Inflammatory macrophage treated with lipopolysaccharide for 4 hours (primary cell): Measurements from ENCODE around the gene INO80C.
"Not testable (repeated sequence)": the region's sequence is repeated elsewhere in the genome, so short reads cannot be mapped to it uniquely, and the experiment has no call there.

Experiments
- DNase-seq: peaks from one replicate; pipeline ENCODE4 v3.0.0-alpha.2; 2020

The INO80C gene

DNA sequence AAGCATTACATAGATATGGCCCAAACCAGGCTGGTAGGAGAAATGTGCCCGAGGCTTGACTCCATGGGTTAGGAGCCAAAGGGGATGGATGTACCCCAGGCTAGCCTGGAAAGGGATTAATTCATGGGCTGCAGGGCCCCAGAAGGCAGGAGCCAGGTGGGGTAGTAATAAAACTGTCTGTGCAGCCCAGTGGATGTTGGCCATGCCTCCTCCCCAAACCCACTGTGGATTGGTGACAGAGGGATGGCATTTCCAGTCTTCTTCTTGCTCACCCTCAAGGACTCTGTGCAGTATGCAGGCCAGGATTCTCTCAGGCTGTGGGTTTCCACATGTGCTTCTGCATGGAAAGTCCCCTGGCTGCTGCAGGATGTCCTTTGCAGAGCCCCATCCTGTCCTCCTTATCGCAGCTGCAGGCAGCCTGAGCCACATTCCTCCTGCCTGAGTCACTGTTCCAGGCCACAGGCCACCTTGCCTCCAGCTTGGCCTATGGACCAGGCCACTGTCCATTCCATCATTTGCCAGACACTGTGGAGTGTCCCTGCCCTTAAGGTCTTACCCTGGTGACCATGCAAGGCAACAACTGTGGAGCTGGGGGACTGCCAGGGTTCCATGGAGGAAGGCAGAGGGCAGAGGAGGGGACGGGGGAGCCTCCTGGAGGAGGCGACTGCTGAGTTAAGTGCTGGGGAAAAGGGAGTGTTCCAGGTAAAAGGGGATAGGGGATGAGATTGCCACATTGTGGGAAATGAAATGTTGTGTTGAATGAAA is 38.9 kb downstream of the INO80C start:
- peak; percentile 34 for DNase-seq

DNA sequence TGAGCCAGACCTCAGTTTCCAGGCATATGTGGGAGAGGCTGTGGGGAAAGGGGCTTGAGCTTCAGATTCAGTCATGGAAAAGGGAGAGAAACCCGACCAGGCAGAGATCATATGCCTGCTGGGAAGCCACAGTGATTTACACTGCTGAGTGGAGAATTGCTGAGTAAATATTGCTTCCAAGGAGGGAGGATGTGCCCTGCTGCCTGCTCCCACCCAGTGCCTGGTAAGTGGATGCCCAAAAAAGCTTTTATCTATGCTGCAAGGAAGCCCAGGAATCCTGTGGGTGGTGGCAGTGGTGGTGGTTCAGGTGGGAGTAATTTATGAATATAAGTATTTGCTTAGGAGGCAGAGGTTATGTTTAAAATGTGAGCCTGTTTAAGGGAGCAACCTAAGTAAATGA is 39.5 kb downstream of the INO80C start:
- no peak for DNase-seq

DNA sequence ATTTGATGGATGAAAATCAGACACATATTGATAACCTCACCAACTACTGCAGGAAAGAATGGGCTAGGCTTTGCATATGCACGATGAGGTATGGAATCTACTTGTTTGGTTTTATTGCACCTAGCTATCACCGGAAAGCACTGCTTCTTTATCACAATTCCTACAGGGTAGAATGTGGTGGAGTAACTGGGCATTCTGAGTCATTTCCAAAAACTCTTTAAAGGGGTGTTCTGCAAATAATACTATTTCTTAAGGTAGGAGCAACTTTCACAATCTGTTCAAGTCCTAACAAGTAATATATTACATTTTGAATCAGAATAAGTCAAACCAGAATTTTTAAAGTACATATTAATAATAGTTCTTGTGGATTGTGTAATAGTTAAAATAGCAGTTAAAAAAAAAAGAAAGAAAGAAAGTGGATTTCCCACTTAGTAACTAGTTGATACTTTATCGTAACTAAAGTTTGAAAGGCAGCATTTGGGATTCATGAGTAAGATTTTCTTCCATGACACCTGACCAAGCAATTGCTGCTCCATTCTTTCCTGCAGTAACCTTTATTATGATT is 40.5 kb downstream of the INO80C start:
- no peak for DNase-seq

DNA sequence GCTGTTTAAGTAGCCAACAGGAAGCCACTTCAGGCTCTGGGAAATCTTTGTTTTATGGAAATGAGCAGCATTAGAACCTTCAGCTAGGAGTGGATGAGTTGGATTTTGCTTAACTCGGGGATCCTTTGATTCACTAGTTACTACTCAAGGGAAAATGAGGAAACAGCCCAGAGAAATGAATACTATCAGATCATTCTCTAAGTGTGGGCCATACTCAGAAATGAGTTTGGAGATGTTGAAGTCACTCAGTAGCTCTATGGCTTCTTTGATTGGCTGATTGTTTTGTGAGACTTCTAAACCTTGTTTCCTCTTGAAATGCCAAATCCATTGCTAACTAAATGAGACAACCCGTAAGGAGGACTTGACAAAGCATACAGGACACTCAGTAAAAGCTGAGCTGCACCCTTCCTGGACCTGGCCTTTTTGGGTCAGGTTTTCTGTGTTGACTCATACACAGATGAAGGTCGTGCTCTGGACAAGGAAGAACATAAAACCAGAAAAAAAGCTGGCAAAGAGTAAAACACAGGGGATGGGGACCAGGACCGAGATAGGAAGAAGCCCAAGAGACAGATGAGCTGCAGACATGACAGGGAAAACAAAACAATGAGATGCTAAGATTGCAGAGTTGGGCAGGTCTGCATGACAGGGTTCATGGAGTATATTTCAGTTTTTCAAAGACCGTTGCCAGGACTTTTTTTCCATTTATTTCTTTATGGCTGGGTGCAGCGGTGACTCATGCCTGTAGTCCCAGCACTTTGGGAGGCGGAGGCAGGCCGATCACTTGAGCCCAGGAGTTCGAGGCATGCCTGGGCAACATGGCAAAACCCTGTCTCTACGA is 41.6 kb downstream of the INO80C start:
- peak; percentile 52 for DNase-seq

DNA sequence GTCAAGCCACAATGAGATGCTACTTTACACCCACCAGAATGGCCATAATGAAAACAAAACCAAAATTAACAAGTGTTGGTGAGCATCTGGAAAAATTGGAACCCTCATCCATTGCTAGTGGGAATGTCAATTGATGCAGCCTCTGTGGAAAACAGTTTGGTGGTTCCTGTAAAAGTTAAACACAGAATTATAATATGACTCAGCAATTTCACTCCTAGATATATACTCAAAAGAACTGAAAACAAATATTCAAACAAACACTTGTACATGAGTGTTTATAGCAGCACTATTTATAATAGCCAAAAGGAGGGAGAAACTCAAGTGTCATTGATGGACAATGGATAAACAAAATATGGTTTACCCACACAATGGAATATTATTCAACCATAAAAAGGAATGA is 43.0 kb downstream of the INO80C start:
- peak; percentile 37 for DNase-seq

DNA sequence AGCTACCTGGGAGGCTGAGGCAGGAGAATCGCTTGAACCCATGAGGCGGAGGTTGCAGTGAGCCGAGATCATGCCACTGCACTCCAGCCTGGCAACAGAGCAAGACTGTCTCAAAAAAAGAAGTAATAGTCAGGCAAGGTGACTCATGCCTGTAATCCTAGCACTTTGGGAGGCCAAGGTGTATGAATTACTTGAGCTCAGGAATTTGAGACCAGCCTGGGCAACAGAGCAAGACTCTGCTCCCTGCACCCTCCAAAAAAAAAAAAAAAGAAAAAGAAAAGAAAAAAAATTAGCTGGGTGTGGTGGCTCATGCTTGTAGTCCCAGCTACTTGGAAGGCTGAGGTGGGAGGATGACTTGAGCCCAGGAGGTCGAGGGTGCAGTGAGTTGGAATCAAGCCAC is 44.7 kb downstream of the INO80C start:
- not testable (repeated sequence) for DNase-seq

DNA sequence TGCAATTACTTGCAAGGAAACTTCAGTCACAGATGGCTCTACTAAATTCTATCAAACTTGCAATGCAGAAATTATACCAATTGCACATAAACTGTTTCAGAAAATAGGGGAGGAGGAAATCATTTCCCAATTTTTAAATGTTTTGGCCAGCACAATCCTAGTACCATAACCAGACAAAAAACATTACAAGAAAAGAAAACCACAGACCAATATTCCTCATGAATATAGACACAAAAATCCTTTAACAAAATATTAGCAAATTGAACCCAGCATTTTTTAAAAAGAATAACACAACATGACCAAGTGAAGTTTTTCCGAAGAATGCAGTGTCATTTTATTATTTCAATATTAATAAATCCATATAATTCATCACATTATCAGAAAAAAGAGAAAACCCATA is 45.8 kb downstream of the INO80C start:
- no peak for DNase-seq

DNA sequence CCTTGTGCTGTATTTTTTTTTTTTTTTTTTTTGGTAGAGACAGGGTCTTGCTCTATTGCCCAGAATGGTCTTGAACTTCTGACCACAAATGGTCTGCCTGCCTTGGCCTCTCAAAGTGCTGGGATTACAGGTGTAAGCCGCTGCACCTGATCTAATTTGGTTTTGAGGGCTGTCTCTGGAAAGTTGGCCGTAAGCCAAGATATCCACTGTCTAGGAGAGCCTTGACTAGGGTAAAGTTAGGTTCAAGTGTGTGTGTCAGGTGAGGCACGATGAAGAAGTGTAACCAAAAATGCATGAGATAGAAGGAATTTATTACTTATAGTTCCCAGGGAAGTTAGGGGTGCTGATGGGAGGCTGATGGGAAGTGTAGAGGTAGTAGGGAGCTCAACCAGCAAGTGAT is 46.7 kb downstream of the INO80C start:
- DNase-seq: no peak

DNA sequence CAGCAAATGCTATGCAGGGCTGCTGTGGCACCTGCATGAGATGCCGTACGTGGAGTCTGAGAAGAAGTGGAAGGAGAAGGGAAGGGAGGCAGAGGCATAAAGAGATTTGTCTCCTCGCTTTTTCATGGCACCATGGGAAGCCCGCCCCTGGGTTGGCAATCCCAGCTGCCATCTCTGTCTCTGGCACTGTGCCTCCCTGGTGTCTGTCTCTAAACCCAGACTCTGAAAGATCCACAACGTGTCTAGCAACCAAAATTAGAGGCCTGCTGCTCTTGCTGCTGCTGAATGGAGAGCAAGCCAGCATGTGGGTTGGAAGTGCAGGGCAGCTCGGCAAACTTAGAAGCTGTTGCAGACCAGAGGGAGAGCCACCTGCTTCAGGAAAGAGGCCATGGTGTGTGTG is 53.1 kb downstream of the INO80C start:
- no peak for DNase-seq

DNA sequence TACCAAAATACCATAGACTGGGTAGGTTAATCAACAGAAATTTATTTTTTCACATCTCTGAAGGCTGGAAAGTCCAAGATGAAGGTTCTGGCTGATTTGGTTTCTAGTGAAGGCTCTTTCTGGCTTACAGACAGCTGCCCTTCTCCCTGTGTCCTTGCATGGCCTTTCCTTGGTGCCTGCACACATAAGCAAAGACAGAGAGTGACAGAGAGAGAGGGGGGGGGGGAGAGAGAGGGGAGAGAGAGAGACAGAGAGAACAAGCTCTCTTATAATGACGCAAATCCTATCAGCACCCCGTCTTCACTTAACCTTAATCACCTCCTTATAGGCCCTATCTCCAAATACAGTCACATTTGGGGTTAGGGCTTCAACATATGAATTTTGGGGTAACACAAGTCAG is 53.9 kb downstream of the INO80C start:
- DNase-seq: no peak

DNA sequence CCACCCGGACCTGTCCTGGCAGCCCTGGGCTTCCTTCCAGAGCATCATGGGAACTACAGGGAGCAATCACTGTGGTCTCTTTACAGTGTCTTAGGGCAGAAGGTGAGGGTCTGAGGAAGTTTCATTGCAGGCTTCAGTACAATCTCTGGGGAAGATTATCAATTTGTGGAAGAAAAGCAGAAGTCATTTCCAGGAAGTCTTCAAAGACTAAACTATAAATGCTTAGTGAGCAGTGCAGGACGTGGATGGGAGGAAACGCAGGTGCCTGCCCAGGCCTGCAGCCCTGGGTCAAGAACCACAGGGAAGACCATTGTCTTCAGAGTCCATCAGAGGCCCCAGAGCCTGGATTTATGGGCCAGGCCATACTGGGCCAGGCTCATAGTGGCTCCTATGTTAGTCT is 54.3 kb downstream of the INO80C start:
- no peak for DNase-seq

DNA sequence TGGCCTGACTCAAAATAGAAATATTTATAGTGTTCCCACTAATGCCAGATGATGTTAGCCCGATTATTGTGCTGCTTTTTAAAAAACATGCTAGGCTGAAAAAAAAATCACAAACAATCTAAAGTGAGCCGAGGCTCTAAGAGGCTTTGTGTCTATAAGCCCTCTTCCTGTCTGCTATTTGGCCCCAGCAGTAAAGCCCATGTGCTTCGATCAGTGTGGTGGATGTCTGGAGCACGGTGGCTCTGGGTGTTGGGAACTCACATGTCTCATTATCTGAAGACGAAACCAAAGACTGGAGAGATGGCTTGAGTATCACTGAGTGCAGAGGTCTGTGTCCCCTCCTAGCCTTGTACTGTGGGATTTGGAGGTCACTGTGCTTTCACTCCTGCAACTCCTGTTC is 55.1 kb downstream of the INO80C start:
- DNase-seq: no peak

DNA sequence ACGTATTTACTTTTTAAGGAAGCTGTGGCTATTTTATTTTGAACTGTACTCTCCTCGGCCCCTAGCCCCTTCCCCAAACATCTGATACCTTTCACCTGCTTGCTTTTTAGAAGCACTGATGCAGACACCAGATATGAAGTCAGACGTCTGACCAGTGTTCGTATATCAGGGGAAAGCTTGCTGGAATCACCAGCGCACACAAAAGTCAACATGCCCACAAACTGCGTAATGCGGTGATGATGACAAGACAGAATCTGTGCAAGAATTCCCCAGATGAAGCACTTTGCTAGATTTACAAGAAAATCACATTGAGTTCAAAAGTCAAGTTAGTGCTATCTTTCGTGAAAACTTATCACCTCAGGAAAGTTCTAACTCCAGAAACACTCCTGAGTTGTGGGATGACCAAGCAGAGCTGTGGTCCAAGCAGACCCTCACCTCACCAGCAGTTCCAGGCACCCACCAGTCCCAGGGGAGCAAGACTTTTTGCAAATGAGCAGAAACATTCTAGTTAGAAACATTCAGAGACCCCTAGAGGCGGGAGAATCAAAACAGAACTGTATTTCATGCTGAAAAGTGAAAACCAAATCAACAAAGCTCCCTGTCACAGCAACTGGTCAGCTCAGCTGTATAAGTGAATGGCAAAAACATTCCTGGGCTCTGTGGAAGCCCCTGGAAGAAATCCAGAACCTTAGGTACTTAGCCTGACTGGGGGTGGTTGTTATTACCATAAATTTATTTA is 55.7 kb downstream of the INO80C start:
- no peak for DNase-seq

DNA sequence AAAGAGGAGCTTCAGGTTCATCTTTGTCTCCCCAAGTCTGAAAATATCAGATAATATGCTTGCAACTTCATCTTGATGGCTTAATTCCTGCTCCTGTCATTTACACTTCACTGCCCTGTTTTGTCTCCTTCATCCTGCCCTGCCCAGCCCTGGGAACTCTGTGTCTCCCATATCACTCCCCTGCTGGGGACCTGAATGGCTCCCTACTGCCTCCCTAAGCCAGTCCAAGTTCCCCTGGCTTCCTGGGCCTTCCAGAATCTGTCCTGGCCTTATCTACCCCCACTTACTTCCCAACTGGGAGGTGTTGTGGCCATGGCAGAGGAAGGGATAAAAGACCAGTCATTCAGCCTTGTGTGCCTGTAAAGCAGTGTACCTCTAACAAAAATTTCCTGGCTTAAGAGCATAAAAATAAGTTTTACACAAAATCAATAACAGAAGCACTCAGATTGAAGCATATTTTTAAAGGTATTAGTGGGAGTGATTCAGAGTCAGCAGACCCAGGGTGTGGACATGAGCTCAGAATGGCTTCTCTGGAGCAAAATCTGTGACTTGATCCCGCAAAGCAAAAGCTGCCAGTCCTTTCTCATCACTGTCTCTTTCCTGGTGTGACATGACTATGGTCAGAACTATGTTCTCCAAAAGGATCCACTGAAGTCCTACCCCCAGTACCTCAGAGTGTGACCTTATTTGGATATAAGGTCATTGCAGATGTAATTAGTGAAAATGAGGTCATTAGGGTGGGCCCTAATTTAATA is 59.1 kb downstream of the INO80C start:
- peak; percentile 35 for DNase-seq

DNA sequence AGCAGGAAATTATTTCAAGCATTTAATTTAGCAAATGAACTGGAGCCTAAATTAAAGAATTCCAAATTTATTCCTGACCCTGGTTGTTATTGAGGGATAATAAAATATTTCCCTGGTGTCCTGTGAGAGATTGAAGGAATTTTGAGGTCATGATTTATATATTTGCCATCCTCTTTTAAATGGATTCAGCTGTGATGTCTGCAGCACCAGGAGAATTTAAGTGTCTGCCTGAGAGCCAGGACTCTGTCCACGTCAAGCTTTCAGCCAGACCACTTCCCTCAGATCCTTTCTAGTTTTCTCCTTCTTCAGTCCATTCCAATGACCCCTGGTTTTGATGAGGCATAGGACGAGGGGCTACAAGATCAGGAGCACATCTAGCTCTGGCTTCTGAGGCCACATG is 59.9 kb downstream of the INO80C start:
- DNase-seq: no peak

DNA sequence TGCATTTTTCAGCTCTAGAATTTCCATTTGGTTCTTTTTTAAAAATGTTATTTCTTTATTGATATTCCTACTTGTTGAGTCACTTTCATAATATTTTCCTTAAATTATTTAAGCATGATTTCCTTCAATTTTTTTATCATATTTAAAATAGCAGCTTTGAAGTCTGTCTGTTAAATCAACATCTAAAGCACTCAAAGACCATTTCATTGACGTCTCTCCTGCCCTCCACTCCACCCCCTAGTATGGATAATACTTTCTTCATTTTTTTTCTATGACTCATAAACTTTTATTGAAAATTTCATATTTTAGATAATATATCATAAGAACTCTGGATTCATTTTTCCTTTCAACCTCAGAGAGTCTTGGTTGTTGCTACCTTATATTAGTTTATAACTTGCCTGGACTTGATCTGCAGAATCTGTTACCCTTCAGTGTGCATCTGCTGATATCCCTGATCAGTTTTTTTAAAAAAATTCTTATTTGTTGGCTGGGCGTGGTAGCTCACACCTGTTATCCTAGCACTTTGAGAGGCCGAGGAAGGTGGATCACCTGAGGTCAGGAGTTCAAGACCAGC is 61.6 kb downstream of the INO80C start:
- DNase-seq: no peak

DNA sequence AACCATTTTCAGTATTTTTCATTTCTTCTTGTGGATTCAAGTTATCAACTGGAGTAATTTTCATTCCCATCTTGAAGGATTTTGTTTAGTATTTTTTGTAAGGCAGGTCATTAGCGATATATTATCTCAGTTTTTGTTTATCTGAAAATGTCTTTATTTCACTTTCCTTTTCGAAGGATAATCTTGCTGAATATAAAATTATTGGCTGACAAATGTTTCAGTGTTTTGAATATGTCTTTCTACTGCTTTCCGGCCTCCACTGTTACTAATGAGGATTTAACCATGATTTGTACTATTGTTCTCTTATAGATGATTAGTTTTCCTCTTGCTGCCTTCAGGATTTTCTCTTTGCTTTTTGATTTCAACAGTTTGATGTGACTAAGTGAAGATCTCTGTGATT is 62.4 kb downstream of the INO80C start:
- no peak for DNase-seq

DNA sequence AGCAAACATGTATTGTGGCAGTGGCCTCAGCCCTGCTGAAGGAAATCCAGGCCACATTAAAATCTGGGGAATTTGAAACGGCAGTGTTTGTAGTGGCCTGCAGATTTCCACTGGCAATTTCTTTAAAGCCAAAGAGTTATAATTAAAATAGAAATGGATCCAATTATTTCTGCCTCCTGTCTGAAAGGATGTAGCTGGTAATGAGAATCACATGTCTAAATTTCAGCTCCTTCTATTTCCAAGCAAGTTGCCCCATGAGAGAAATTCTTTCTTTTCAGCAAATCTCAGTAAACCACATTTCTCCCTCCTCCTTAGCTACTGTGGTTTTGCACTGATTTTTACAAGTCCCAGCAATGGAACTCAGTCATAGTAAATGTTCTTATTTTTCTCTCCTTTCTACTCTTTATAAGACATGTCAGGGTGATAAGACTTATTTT is 65.2 kb downstream of the INO80C start:
- DNase-seq: no peak

DNA sequence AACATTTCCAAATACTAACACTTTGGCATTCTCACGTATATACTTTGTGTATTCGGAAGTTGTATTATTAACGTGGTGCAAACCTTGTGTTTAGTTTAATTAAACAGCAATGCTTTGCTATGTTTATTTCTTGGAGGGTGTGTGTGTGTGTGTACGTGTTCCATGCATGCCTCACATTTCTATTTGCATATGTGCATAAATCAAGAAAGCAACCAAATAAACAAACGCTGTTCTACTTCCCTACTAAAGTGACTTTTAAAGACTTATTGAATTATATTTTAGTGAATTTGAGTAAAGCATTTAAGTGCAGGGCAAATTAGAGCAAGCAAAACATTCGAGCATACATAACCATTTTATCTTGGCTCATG is 66.4 kb downstream of the INO80C start:
- DNase-seq: no peak

DNA sequence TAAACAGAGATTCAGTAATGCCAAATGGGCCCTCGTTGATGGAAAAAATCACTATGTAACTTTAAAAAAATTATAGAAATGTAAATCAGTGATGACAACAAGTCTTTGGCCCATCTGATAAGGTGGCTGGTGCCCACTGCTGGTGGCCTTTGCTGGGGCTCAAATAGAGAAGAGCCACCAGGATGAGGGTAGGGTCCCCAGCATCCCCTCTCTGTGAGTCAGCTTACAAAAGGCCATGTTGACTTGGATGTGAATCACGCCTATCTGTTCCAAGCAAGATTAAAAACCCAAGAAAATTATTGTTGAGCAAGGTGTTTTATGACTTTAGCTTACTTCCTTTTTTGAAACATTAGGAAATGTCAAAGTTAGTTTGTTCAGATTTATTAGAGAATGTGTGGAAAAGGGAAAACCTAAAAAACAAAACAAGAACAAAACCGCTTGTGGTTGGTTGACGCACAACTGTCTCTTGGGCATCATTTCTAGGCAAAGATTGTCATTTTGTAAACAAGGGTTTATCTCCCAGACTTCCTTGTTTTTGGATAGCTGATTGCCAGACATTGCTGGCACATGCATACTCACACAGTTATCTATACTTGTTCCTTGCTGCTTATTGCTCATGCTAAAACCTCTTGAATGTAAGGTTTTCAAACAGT is 66.9 kb downstream of the INO80C start:
- DNase-seq: peak; percentile 79

DNA sequence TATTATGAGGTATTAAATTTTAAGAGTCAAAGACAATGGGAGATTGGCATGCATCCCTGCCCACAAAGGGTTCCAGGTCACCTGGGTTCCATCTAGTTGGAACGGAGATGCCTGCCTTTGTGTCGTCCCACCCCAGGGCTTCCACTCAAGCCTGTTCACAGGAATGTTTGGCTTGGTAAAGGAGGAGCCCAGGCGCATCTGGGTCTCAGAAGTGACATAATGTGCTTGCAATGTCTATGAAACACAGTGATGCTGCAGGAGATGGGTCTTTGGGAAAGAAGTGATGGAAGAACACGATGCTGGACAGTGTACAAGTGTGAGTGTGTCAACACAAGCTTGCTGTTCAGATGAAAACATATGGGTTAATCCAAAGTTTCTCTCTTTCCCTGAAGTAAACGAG is 71.0 kb downstream of the INO80C start:
- DNase-seq: no peak

DNA sequence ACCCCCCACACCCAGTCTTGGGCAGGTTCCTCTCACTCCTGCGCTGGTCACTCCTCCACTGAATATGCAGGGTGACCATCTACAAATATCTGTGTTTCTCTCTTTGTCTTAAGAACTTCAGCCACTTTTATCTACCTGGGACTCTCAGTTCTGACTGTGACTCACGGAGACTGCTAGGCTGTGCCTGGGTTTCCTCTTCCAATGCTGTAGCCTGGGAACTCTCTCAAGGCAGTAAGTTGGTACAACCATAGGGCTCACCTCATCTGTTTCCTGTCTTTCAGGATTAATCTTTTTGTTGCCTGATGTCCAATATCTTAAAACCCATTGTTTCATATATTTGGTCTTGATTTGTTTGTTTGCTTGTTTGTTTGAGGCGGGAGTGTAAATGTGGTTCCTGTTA is 73.4 kb downstream of the INO80C start:
- DNase-seq: no peak
